Measurements from ENCODE around the gene CEP350.

CEP350 gene

GRCh38 chr1:180158149-180159147 is 203.8 kb downstream of the CEP350 start:
- no peak for DNase-seq

GRCh38 chr1:180160357-180160756 is 205.7 kb downstream of the CEP350 start:
- no peak for DNase-seq

DNA sequence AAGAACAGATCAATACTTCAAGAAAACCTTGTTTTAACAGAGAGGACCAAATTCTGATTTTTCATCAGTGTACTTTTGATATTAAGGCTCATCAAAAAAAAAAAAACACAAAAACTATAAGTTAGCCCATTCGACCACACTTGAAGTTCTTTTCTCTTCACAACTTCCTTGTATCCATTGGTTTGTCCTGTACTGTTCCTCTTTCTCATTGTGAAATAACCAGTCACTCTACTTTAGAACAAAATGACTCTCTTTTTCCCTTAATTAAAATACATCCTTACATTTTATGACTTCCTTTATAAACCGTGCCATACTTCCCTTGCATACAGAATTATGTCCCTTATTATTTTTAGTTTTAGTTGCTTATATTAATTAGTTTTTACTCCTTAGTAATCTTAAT is 208.4 kb downstream of the CEP350 start:
- no peak for DNase-seq
